ENCODE measurements around the gene IFT81. TPM values are rescaled to one million over a fixed set of nuclear protein-coding genes. Genes with fewer than 3 reads are reported as not detected.

IFT81 gene
- total RNA-seq, 1 experiment from 2014 or later: 15.5 TPM

GRCh38 chr12:110199339-110200123 lies 75.4 kb downstream of the IFT81 start:
- no peak for ATAC-seq
- H3K4me3 ChIP-seq (ENCODE audit: low read depth in 2 of 2, low read length in 2 of 2): no peak overlapping the region
- in situ Hi-C loops (cut with HindIII; ENCODE audit: low pct_unique_long_range_greater_than_20kb, low sequenced_read_pairs) (no loop called here), intact Hi-C loops (cut with micrococcal nuclease; ENCODE audit: unreplicated experiment) (no loop called here)
- H3K9me3 ChIP-seq (ENCODE audit: control insufficient read depth, insufficient read depth, low read depth, low read length): no peaks in the 10 kb centered on the region
- H3K27ac ChIP-seq (ENCODE audit: low read length): no peak overlapping the region
- H3K27me3 ChIP-seq (ENCODE audit: control insufficient read depth, insufficient read depth, low read length): no peaks in the 10 kb centered on the region
- no peaks in the 10 kb centered on the region for H3K36me3 ChIP-seq (ENCODE audit: control insufficient read depth, insufficient read depth, low read length)
- BruUV-seq (replicated peaks): no TSS peak
- no peak for TF ChIP-seq POLR2AphosphoS5 (IDR thresholded peaks at IDR 0.05; ENCODE audit: low read depth, low read length)
- no peak for DNase-seq (ENCODE audit: low read depth, low spot score)
- POLR2A ChIA-PET: interaction anchor here (0.6 kb wide), 1 partner anchor 39 kb away, joined by 12 read pairs; no protein-coding TSS in a partner anchor
- no peaks in the 10 kb centered on the region for H3K4me1 ChIP-seq (ENCODE audit: control insufficient read depth, insufficient read depth, low read length)
- CTCF ChIA-PET: no interaction called here

DNA sequence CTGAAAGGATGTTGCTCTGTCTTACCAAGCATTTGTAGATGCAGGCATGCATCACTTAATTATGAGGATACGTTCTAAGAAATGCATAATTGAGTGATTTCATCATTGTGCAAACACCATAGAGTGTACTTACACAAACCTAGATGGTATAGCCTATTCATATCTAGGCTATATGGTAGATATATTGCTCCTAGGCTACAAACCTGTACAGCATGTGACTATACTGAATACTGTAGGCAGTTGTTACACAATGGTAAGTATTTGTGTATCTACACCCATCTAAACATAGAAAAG lies 75.9 kb downstream of the IFT81 start:
- H3K9me3 ChIP-seq (ENCODE audit: control insufficient read depth, insufficient read depth, low read depth, low read length): no peaks in the 10 kb centered on the region
- intact Hi-C loops (cut with micrococcal nuclease; ENCODE audit: unreplicated experiment) (no loop called here), in situ Hi-C loops (cut with HindIII; ENCODE audit: low pct_unique_long_range_greater_than_20kb, low sequenced_read_pairs) (no loop called here)
- no peaks in the 10 kb centered on the region for H3K36me3 ChIP-seq (ENCODE audit: control insufficient read depth, insufficient read depth, low read length)
- DNase-seq (ENCODE audit: low read depth, low spot score) (no peak), ATAC-seq (no peak)
- POLR2A ChIA-PET: no interaction called here
- BruUV-seq (replicated peaks): no TSS peak
- H3K4me3 ChIP-seq (ENCODE audit: low read depth in 2 of 2, low read length in 2 of 2): no peak overlapping the region
- CTCF ChIA-PET: no interaction called here
- H3K27ac ChIP-seq (ENCODE audit: low read length): no peak overlapping the region
- no peak for TF ChIP-seq POLR2AphosphoS5 (IDR thresholded peaks at IDR 0.05; ENCODE audit: low read depth, low read length)
- TF ChIP-seq SIN3A (IDR thresholded peaks at IDR 0.05; ENCODE audit: borderline replicate concordance, insufficient read depth, low read depth, low read length): no peak
- TF ChIP-seq REST (IDR thresholded peaks at IDR 0.05; ENCODE audit: insufficient read depth in 1 of 2, low read depth in 2 of 2, low read length in 1 of 2): no peak
- no peak for TF ChIP-seq TCF7L2 (IDR thresholded peaks at IDR 0.05; ENCODE audit: low read depth, low read length)
- TF ChIP-seq CTCF (IDR thresholded peaks at IDR 0.05): no peak
- H3K4me1 ChIP-seq (ENCODE audit: control insufficient read depth, insufficient read depth, low read length): no peaks in the 10 kb centered on the region
- no peaks in the 10 kb centered on the region for H3K27me3 ChIP-seq (ENCODE audit: control insufficient read depth, insufficient read depth, low read length)

- intact Hi-C loops (cut with micrococcal nuclease; ENCODE audit: unreplicated experiment): no loop called here
- Histone ChIP-seq H3K27ac (ENCODE audit: low read length) (no peak overlapping the region), H3K9me3 (ENCODE audit: control insufficient read depth, insufficient read depth, low read depth, low read length) (no peaks in the 10 kb centered on the region), H3K4me1 (ENCODE audit: control insufficient read depth, insufficient read depth, low read length) (no peaks in the 10 kb centered on the region), H3K27me3 (ENCODE audit: control insufficient read depth, insufficient read depth, low read length) (no peaks in the 10 kb centered on the region), H3K4me3 (ENCODE audit: low read depth in 2 of 2, low read length in 2 of 2) (no peak overlapping the region), H3K36me3 (ENCODE audit: control insufficient read depth, insufficient read depth, low read length) (0 out of 2 replicates have a peak, but pooled peaks cover 2% of the 10 kb centered on the region)
- POLR2A ChIA-PET: no interaction called here
- CTCF ChIA-PET: no interaction called here
- ATAC-seq: no peak
- BruUV-seq (replicated peaks): no TSS peak
- in situ Hi-C loops (cut with HindIII; ENCODE audit: low pct_unique_long_range_greater_than_20kb, low sequenced_read_pairs): no loop called here
- no peak for TF ChIP-seq REST (IDR thresholded peaks at IDR 0.05; ENCODE audit: insufficient read depth in 1 of 2, low read depth in 2 of 2, low read length in 1 of 2)
- TF ChIP-seq POLR2AphosphoS5 (IDR thresholded peaks at IDR 0.05; ENCODE audit: low read depth, low read length): no peak
- no peak for TF ChIP-seq TCF7L2 (IDR thresholded peaks at IDR 0.05; ENCODE audit: low read depth, low read length)
- no peak for TF ChIP-seq SIN3A (IDR thresholded peaks at IDR 0.05; ENCODE audit: borderline replicate concordance, insufficient read depth, low read depth, low read length)
- no peak for TF ChIP-seq CTCF (IDR thresholded peaks at IDR 0.05)
- no peak for DNase-seq (ENCODE audit: low read depth, low spot score)
Measured at GRCh38 chr12:110201995-110202394, 77.8 kb downstream of the IFT81 start.

All from Panc1 (cell line).